Ovary (tissue), 3 donors: Measurements from ENCODE around the gene ADK.

Experiments used
- CTCF ChIP-seq, 3 donors: fragments of 450-650 bp in 2 of 3; fragments of 200-600 bp in 1 of 3; IDR thresholded peaks; one replicate each; pipeline versions ENCODE4 v1.5.1 to v1.8.0; 2016 to 2022; ENCODE audit warnings: antibody characterized with exemption in 3 of 3, mild to moderate bottlenecking in 1 of 3
- EP300 ChIP-seq: sonication (generic); formaldehyde crosslinking; IDR thresholded peaks from one replicate; pipeline ENCODE4 v1.6.1; 2017; ENCODE audit warnings: antibody characterized with exemption
- POLR2A ChIP-seq: fragments of 450-650 bp; IDR thresholded peaks from one replicate; pipeline ENCODE4 v1.6.1; 2017; ENCODE audit warnings: antibody characterized with exemption, mild to moderate bottlenecking, moderate library complexity
- donor health status: DM: no; HTN: no; CAD: no.

- TF ChIP-seq CTCF (IDR thresholded peaks at IDR 0.05) (no peak), POLR2A (no peak), EP300 (no peak)
These were observed 15.6 kb upstream of the ADK start for GRCh38 chr10:74135452-74135851.
